GM18508 (cell line): Measurements from ENCODE around the gene CYP2J2.
"Not testable (repeated sequence)": the region's sequence is repeated elsewhere in the genome, so short reads cannot be mapped to it uniquely, and the experiment has no call there.

ENCODE experiments used
- ATAC-seq: cut with Tn5 transposase; IDR thresholded peaks from one replicate; pipeline ENCODE4 v1.9.1; 2021; ENCODE audit warnings: moderate number of reproducible peaks; ENCODE audit not compliant: insufficient read depth, unreplicated experiment

Gene CYP2J2

GRCh38 chr1:59926381-59927123, at the start of gene CYP2J2:
Gene CYP2J2, minus strand, starts transcription at chr1:59926773. Its CDS starts 27 bp downstream, at chr1:59926746.
- no peak for ATAC-seq

GRCh38 chr1:59973719-59974118, 47.1 kb upstream of the CYP2J2 start:
- ATAC-seq: no peak

- ATAC-seq: no peak
These were observed 45.8 kb upstream of the CYP2J2 start for GRCh38 chr1:59972216-59972927.

GRCh38 chr1:59971464-59971911, 44.9 kb upstream of the CYP2J2 start:
- ATAC-seq: no peak

GRCh38 chr1:59969542-59970175, 43.1 kb upstream of the CYP2J2 start:
- not testable (repeated sequence) for ATAC-seq

- not testable (repeated sequence) for ATAC-seq
These were observed 42.2 kb upstream of the CYP2J2 start for GRCh38 chr1:59968746-59969145.

GRCh38 chr1:59967780-59968179, 41.2 kb upstream of the CYP2J2 start:
- no peak for ATAC-seq

GRCh38 chr1:59967141-59967697, 40.6 kb upstream of the CYP2J2 start:
- ATAC-seq: no peak

GRCh38 chr1:59952065-59952464, 25.5 kb upstream of the CYP2J2 start:
- ATAC-seq: no peak

- ATAC-seq: no peak
These were observed 23.1 kb upstream of the CYP2J2 start for GRCh38 chr1:59949648-59950047.

GRCh38 chr1:59948990-59949389, 22.4 kb upstream of the CYP2J2 start:
- ATAC-seq: no peak

GRCh38 chr1:59947047-59947938, 20.7 kb upstream of the CYP2J2 start:
- peak; percentile 73 for ATAC-seq

- no peak for ATAC-seq
These were observed 19.2 kb upstream of the CYP2J2 start for GRCh38 chr1:59945790-59946189.

- ATAC-seq: no peak
These were observed 12.8 kb upstream of the CYP2J2 start for GRCh38 chr1:59939393-59939792.

- no peak for ATAC-seq
These were observed 11.2 kb upstream of the CYP2J2 start for GRCh38 chr1:59937636-59938210.

GRCh38 chr1:59936358-59936821, 9.8 kb upstream of the CYP2J2 start:
- ATAC-seq: no peak

GRCh38 chr1:59928996-59929395, 2.4 kb upstream of the CYP2J2 start:
- no peak for ATAC-seq

GRCh38 chr1:59927213-59927612, 640 bp upstream of the CYP2J2 start:
- no peak for ATAC-seq

GRCh38 chr1:59924653-59925052, 1.9 kb downstream of the CYP2J2 start:
- no peak for ATAC-seq
